Stimulated activated CD4-positive, alpha-beta T cell treated with anti-CD3 and anti-CD28 coated beads, Interleukin-15, amount 100 ng/mL, for 1 hour (primary cell): ENCODE data around the gene KIAA1191.

Experiments used
- DNase-seq, 2 donors: peaks; one replicate each; pipeline ENCODE4 v3.0.0-alpha.2; 2020; ENCODE audit warnings: low read depth in 1 of 2, low spot score in 1 of 2

Gene KIAA1191

GRCh38 chr5:176365351-176366231 is 4.0 kb upstream of the KIAA1191 start, which contains the start of gene ARL10:
ARL10 (plus strand) TSS chr5:176365487; CDS start chr5:176365564, 77 bp downstream.
- DNase-seq: peak in 1 of 2 donors; percentile 49

DNA sequence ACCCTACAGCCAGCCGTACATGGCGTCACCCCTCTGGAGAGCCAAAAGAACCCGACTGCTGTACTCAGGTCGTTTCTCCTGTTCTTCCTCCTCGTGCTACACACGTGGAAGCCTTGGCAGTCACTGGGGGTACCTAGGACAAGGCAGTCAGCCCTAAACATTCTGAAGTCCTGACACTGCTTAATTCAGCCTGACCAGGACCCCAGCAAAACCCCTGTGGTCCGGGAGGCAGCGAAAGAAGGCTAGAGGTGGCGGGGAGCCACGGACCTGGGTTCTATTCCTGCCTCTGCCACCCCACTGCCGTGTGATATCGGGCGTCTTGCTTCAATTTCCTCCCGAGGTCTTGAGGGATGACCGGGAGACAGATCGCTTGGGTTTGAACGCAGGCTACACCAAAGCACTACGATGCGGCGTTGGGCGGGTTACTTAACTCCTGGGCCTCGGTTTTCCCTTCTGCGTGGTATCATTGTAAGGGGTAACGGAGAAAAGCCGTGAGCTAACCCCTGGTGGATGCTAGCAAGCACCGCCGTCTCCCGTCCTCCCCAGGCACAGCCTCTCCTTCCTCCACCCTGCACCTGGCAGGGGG is 3.3 kb upstream of the KIAA1191 start:
- no peak for DNase-seq

- DNase-seq: no peak
Measured at GRCh38 chr5:176362233-176362490, 598 bp upstream of the KIAA1191 start.

GRCh38 chr5:176360894-176361436 is 599 bp downstream of the KIAA1191 start:
- DNase-seq: no peak

DNA sequence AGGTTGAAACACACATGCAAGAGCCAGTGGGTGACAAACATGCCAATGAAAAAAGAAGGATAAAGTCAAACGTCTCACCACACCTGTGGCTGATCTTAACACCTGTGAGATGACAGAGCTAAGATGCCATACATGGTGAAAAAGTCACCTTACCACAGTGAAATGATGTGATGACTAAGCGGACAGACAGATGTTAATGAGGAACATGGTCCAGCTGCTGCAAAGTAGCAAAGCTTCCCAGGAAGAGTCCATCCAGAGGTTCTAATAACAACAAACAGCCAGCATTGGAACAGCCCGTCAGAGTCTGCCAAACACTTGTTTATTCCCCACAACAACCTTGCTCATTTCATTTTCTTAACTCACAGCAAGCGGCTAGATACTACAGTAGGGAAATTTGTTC is 1.9 kb downstream of the KIAA1191 start:
- no peak for DNase-seq

- DNase-seq: no peak
Measured at GRCh38 chr5:176356179-176356566, 5.4 kb downstream of the KIAA1191 start.

GRCh38 chr5:176355400-176356178 is 6.0 kb downstream of the KIAA1191 start:
- DNase-seq: no peak

DNA sequence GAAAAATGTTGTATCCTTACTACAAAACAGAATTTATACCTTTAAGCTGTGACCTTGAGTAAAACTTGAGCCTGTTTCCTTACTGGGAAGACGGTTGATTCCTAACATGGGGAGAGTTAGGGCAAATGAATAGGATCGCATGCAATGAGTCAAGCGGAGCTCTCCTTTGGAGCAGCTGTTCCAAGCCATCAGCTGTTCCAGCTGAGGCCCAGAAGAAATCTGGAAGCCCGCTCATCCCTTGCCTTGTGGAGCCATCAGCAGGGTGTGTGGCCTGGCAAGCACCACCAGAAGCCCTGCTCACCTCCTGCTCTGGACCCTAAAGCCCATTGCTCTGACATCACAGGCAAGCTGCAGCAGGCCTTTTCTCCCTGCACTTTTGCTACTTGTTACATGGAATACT is 8.0 kb downstream of the KIAA1191 start:
- DNase-seq: no peak

GRCh38 chr5:176352116-176352878 is 9.3 kb downstream of the KIAA1191 start:
- no peak for DNase-seq

DNA sequence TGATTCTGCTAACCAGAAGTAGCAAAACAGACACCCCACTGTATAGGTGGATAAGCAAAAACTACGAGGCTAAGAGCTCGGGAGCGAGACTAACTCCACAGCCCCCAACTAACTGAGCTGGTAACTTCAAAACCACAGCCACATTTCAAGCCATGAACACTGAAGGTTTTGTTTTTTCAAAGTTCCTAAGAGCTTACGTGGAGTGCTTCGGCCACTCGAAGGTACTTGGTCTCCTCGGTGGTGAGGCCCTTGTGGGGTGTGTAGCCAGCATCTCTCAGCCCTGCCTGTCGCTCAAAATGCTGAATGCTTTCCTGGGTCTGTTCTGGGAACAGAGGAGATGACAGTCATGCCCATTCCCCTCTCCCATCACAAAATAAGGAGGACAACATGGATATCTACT is 11.1 kb downstream of the KIAA1191 start:
- DNase-seq: no peak

DNA sequence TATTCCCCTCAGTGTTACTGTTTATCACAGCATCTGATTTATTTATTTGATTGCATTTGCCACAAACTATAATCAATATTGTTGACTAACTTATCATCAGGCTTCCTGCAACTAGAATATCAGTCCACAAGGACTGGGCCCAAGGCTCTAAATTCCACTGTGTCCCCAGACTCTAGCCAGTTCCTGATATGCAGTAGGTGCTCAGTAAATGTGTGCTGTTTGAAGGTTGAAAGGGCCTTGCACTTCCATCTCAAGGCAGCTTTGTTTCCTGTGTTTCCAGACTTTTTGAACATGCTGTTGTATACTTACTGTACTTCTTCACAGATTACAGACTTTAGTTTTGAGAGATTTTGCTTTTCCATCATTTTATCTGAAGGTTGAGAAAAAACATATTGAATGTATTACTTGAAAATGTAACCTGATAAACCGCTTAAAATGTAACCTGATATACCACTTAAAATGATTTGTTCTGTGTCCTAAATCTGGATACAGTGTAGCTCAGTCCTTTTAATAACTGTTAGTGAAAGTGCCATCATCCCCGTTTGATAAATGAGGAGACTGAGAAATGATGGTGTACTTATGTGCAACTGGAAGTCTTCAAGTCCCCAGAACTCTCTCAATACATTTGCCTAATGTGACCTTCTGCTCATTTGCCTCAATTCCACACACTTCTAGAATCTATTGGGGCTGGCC is 18.7 kb downstream of the KIAA1191 start:
- DNase-seq: no peak

DNA sequence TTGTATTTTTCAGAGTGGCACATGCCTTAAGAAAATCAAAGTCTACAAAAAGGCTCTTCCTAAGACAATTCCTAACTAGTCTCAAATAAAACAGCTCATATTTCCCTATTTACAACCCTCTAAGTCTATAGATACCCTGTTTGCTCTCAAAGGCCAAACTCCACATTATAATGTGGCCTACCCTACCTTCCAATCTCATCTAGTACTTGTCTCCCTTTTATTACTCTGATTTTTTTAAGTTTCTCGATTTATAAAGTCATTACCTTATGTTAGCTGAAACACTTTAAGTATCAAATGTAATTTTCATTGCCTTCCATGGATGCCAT is 19.4 kb downstream of the KIAA1191 start:
- DNase-seq: no peak

DNA sequence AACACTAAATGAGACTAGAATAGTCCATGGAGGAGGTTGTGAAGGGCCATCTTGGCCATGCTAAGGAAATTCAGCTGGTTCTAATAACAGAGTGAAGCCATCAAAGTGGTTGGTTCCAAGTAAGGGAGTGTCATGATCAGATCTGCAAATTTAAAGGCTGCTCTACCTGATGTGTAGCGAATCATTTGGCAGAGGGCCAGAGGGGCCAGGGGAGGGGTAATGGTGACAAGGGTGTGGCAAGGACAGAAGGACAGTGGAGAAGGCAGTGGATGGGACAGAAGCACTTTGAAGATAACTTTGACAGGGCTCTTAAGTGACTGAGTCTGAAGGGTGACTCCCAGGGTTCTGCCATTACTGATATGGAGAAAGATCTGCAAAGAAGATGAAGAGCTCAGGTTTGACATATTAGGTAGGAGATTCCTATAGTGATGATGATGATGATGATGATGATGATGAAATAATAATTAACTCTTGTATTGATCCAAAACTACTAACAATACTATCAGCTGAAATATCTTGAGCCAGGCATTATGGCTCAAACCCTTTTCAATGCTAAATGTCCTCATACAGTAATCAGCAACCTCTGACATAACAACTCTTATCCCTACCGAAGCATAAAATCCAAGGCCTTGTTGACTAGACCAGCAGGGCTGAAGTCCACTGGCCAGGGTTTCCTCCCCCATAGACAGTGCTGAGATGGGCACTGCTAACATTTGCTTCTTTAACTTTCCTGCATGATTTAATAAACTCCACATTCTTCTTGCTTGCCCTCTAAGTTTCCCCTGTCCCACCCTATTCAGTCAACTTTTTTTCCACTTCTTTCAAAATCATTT is 20.0 kb downstream of the KIAA1191 start:
- DNase-seq: no peak

DNA sequence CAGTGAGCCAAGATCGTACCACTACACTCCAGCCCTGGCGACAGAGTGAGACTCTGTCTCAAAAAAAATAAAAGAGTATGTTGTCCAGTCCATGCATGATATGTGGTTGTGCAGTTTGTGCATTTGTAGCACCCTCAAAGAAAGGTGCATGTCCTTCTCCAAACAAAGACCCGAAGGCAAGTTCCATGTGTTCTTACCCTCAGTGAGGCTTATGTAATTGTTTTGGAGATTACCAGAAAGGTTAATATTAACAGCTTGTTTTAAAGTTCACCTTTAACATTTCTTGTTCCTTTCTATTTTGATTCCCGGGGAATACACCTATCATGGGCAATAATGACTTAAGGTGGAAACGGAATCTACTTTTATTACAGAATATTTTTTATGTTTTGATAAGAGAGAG is 22.3 kb downstream of the KIAA1191 start:
- no peak for DNase-seq

- DNase-seq: no peak
Measured at GRCh38 chr5:176337913-176338312, 23.7 kb downstream of the KIAA1191 start.

DNA sequence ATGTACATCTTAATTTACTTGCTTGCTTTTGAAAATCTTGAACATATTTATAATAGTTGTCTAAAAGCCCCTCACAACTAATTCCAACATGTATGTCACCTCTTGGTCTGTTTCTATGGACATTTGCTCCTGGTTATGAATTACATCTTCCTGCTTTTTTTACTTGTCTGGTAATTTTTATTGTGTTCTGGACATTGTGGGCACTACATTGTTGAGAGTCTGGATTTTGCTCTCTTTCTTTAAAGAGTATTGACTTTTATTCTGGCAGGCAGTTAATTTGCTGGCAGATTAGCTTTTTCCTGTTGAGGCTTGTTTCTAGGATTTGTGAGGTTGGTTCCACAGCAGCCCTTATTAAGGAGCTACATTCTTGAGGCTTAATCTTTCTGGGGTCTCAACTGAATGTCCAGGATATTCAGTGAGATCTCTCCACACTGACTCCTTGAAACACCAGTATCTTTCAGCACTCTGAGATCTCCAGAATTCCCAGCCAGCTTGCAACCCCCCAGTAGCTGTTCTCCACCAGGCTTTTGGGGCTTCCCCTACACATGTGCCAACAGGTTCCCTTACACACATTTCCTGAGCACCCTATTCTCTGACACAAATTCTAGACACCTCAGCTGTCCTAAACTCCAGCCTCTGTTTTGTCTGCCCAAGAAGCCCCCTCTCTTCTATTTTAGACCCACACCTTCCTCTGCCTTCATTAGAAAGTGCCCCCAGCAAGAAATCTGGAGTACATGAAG is 27.4 kb downstream of the KIAA1191 start:
- no peak for DNase-seq

DNA sequence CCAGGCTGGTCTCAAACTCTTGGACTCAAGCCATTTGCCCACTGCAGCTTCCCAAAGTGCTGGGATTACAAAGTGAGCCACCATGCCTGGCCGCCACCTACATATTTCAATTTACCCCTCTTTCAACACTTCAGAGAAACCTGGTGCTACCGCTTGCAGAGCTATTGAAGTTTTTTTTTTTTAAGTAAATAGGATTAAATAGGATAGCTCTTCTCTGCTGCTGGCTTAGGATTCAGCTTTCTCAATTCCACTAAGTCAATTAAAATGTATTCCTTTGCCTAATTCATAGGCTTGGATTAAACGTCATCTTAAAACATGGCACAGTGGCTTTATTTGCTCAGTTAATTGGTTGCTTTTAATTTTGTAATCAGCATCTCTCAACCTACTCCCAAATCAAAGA is 41.0 kb downstream of the KIAA1191 start:
- DNase-seq: no peak

DNA sequence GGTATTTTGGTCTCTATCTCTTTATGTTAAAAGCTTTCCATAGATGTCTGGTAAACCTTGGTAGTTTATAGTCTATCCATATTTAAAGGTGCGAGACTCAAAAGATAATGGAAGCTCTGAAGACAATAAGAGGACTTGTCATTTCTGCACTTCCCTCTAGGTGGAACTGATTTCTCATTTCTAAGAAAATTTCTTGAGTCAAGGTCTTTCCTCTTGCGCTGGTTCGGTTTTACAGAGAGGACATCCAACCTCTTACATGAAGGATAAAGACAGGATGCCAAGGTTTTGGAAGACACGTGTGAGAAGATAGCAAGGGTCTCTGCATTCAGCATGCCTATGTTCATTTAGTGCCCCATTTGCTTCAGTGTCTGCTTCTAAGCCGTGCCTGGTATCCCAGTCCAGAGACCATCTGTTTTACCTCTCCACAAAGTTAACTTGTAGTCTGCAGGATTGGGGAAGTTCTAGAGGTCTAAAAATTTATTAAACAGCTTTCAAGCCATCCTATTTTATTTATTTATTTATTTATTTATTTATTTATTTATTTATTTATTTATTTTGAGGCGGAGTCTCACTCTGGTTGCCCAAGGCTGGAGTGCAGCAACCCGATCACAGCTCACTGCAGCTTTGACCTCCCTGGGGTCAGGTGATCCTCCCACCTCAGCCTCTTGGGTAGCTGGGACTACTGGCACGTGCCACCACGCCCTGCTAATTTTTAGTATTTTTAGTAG is 41.6 kb downstream of the KIAA1191 start:
- DNase-seq: no peak
